Activated CD4-positive, alpha-beta T cell treated with anti-CD3 and anti-CD28 coated beads, Interleukin-2, amount 10 ng/mL, durations not matched to agents 24 days and 14 days (primary cell): ENCODE measurements around the gene TSPAN31. TPM values are rescaled to one million over a fixed set of nuclear protein-coding genes. Genes with fewer than 3 reads are reported as not detected.
"Not testable (repeated sequence)": the region's sequence is repeated elsewhere in the genome, so short reads cannot be mapped to it uniquely, and the experiment has no call there.

Experiments
- DNase-seq: peaks from one replicate; pipeline ENCODE4 v3.0.0; 2022
- H3K27ac Mint-ChIP-seq: one replicate; pipeline ENCODE4 v1.8.0; 2022; ENCODE audit warnings: mild to moderate bottlenecking, mixed read lengths
- H3K27me3 Mint-ChIP-seq: one replicate; pipeline ENCODE4 v1.8.0; 2022; ENCODE audit warnings: mixed read lengths
- H3K36me3 Mint-ChIP-seq: one replicate; pipeline ENCODE4 v1.8.0; 2022; ENCODE audit warnings: low read depth, mild to moderate bottlenecking, mixed read lengths
- H3K4me1 Mint-ChIP-seq: one replicate; pipeline ENCODE4 v1.8.0; 2021; ENCODE audit warnings: mixed read lengths
- H3K4me3 Mint-ChIP-seq: one replicate; pipeline ENCODE4 v1.8.0; 2022; ENCODE audit warnings: mild to moderate bottlenecking, moderate library complexity, mixed read lengths
- H3K9me3 Mint-ChIP-seq: one replicate; pipeline ENCODE4 v1.8.0; 2021; ENCODE audit warnings: mixed read lengths
- intact Hi-C: fragments of 100-400 bp; cut with micrococcal nuclease; formaldehyde crosslinking; loops from one replicate; pipeline ENCODE4 v1.15.1; 2023
- total RNA-seq: library from RNA; stranded (reverse); gene quantifications from 2 replicates; pipeline ENCODE4 v1.2.3, GENCODE V29; 2022

TSPAN31 gene
- total RNA-seq, result 19.2 and 19.4 TPM in 2 replicates

GRCh38 chr12:57744777-57745484 lies at the start of gene TSPAN31:
Gene TSPAN31, plus strand, starts transcription at chr12:57745039. Its CDS starts 116 bp downstream, at chr12:57745155.
- intact Hi-C loops, result loop anchor here (1.0 to 10.0 kb wide), 6 partner anchors 7 to 680 kb away; partner anchors contain the start of genes ARHGAP9, B4GALNT1 and CDK4
- Mint-ChIP-seq H3K27ac (peak within 1 kb of the TSS; percentile 90), H3K36me3 (peaks cover 37% of the 10 kb centered on the region)

GRCh38 chr12:57695770-57696432 lies 48.9 kb upstream of the TSPAN31 start:
- peaks cover 3% of the 10 kb centered on the region for H3K27me3 Mint-ChIP-seq
- H3K36me3 Mint-ChIP-seq, result peaks cover 43% of the 10 kb centered on the region
- intact Hi-C loops, result loop anchor here (10.0 kb wide), 1 partner anchor 221 kb away; the partner anchor contains the start of gene ARHGAP9
- H3K9me3 Mint-ChIP-seq, result no peaks in the 10 kb centered on the region
- no peak overlapping the region for H3K27ac Mint-ChIP-seq
- peaks cover 1% of the 10 kb centered on the region for H3K4me1 Mint-ChIP-seq
- H3K4me3 Mint-ChIP-seq, result peak overlapping the region; percentile 29
- DNase-seq, result peak; percentile 53

More at GRCh38 chr12:57744777-57745484, at the start of gene TSPAN31:
- DNase-seq, result peak; percentile 98
- Mint-ChIP-seq H3K4me1 (peaks cover 45% of the 10 kb centered on the region), H3K9me3 (no peaks in the 10 kb centered on the region), H3K27me3 (no peaks in the 10 kb centered on the region), H3K4me3 (peak within 1 kb of the TSS; percentile 94)

GRCh38 chr12:57697076-57697475 lies 47.8 kb upstream of the TSPAN31 start:
- Mint-ChIP-seq H3K27ac (no peak overlapping the region), H3K27me3 (no peaks in the 10 kb centered on the region), H3K4me3 (no peak overlapping the region), H3K9me3 (no peaks in the 10 kb centered on the region), H3K36me3 (peaks cover 48% of the 10 kb centered on the region), H3K4me1 (peaks cover 1% of the 10 kb centered on the region)
- DNase-seq, result peak; percentile 51
- intact Hi-C loops, result loop anchor here (10.0 kb wide), 1 partner anchor 222 kb away; the partner anchor contains the start of gene ARHGAP9

- peaks cover 61% of the 10 kb centered on the region for H3K36me3 Mint-ChIP-seq
- intact Hi-C loops, result loop anchor here (10.0 kb wide), 1 partner anchor 224 kb away; the partner anchor contains the start of gene ARHGAP9
These were observed 46.4 kb upstream of the TSPAN31 start for GRCh38 chr12:57698414-57698813.

GRCh38 chr12:57700317-57700716 lies 44.5 kb upstream of the TSPAN31 start:
- peak overlapping the region; percentile 14 for H3K27ac Mint-ChIP-seq
- H3K4me1 Mint-ChIP-seq, result peaks cover 1% of the 10 kb centered on the region
- H3K36me3 Mint-ChIP-seq, result peaks cover 78% of the 10 kb centered on the region
- peak; percentile 50 for DNase-seq
- intact Hi-C loops, result no loop called here
- peaks cover 6% of the 10 kb centered on the region for H3K9me3 Mint-ChIP-seq
- H3K4me3 Mint-ChIP-seq, result no peak overlapping the region
- no peaks in the 10 kb centered on the region for H3K27me3 Mint-ChIP-seq

More at GRCh38 chr12:57698414-57698813, 46.4 kb upstream of the TSPAN31 start:
- Mint-ChIP-seq H3K4me1 (peaks cover 1% of the 10 kb centered on the region), H3K27ac (no peak overlapping the region), H3K27me3 (no peaks in the 10 kb centered on the region), H3K9me3 (peaks cover 6% of the 10 kb centered on the region), H3K4me3 (no peak overlapping the region)
- DNase-seq, result peak; percentile 49

GRCh38 chr12:57707250-57707649 lies 37.6 kb upstream of the TSPAN31 start:
- H3K4me3 Mint-ChIP-seq, result no peak overlapping the region

GRCh38 chr12:57708296-57708695 lies 36.5 kb upstream of the TSPAN31 start:
- H3K36me3 Mint-ChIP-seq, result peaks cover 47% of the 10 kb centered on the region
- peaks cover 3% of the 10 kb centered on the region for H3K4me1 Mint-ChIP-seq
- intact Hi-C loops, result no loop called here
- no peak for DNase-seq
- H3K9me3 Mint-ChIP-seq, result no peaks in the 10 kb centered on the region
- no peak overlapping the region for H3K4me3 Mint-ChIP-seq
- H3K27ac Mint-ChIP-seq, result no peak overlapping the region
- H3K27me3 Mint-ChIP-seq, result no peaks in the 10 kb centered on the region

More at GRCh38 chr12:57707250-57707649, 37.6 kb upstream of the TSPAN31 start:
- intact Hi-C loops, result no loop called here
- Mint-ChIP-seq H3K27ac (no peak overlapping the region), H3K9me3 (peaks cover 6% of the 10 kb centered on the region), H3K27me3 (no peaks in the 10 kb centered on the region), H3K36me3 (peaks cover 53% of the 10 kb centered on the region), H3K4me1 (peaks cover 3% of the 10 kb centered on the region)
- no peak for DNase-seq

- H3K4me3 Mint-ChIP-seq, result no peak overlapping the region
- H3K27ac Mint-ChIP-seq, result no peak overlapping the region
- peaks cover 27% of the 10 kb centered on the region for H3K36me3 Mint-ChIP-seq
- H3K9me3 Mint-ChIP-seq, result no peaks in the 10 kb centered on the region
- no peaks in the 10 kb centered on the region for H3K27me3 Mint-ChIP-seq
- peaks cover 3% of the 10 kb centered on the region for H3K4me1 Mint-ChIP-seq
- intact Hi-C loops, result no loop called here
- no peak for DNase-seq
These were observed 32.1 kb upstream of the TSPAN31 start for GRCh38 chr12:57712701-57713100.

- Mint-ChIP-seq H3K36me3 (peaks cover 31% of the 10 kb centered on the region), H3K9me3 (no peaks in the 10 kb centered on the region), H3K27me3 (no peaks in the 10 kb centered on the region), H3K4me3 (no peak overlapping the region), H3K27ac (no peak overlapping the region), H3K4me1 (peaks cover 3% of the 10 kb centered on the region)
- DNase-seq, result no peak
- intact Hi-C loops, result no loop called here
These were observed 31.6 kb upstream of the TSPAN31 start for GRCh38 chr12:57713209-57713608.

GRCh38 chr12:57715036-57715748 lies 29.6 kb upstream of the TSPAN31 start:
- DNase-seq, H3K4me3 Mint-ChIP-seq, H3K27ac Mint-ChIP-seq, H3K9me3 Mint-ChIP-seq, H3K4me1 Mint-ChIP-seq, H3K27me3 Mint-ChIP-seq, intact Hi-C loops: not testable (repeated sequence)
- H3K36me3 Mint-ChIP-seq, result peaks cover 47% of the 10 kb centered on the region

- Mint-ChIP-seq H3K36me3 (peaks cover 47% of the 10 kb centered on the region), H3K27me3 (no peaks in the 10 kb centered on the region), H3K27ac (no peak overlapping the region), H3K4me1 (no peaks in the 10 kb centered on the region), H3K9me3 (no peaks in the 10 kb centered on the region), H3K4me3 (no peak overlapping the region)
- intact Hi-C loops, result no loop called here
- no peak for DNase-seq
These were observed 29.1 kb upstream of the TSPAN31 start for GRCh38 chr12:57715786-57716185.

- intact Hi-C loops, result no loop called here
- DNase-seq, result no peak
- peaks cover 50% of the 10 kb centered on the region for H3K36me3 Mint-ChIP-seq
- no peak overlapping the region for H3K27ac Mint-ChIP-seq
- H3K9me3 Mint-ChIP-seq, result no peaks in the 10 kb centered on the region
- no peaks in the 10 kb centered on the region for H3K27me3 Mint-ChIP-seq
- H3K4me1 Mint-ChIP-seq, result no peaks in the 10 kb centered on the region
- H3K4me3 Mint-ChIP-seq, result no peak overlapping the region
These were observed 28.5 kb upstream of the TSPAN31 start for GRCh38 chr12:57716305-57716704.

GRCh38 chr12:57717131-57717530 lies 27.7 kb upstream of the TSPAN31 start:
- H3K4me3 Mint-ChIP-seq, result no peak overlapping the region
- H3K4me1 Mint-ChIP-seq, result no peaks in the 10 kb centered on the region
- DNase-seq, result no peak
- intact Hi-C loops, result no loop called here
- no peaks in the 10 kb centered on the region for H3K27me3 Mint-ChIP-seq
- peaks cover 47% of the 10 kb centered on the region for H3K36me3 Mint-ChIP-seq
- no peaks in the 10 kb centered on the region for H3K9me3 Mint-ChIP-seq
- no peak overlapping the region for H3K27ac Mint-ChIP-seq
